Measurements from ENCODE around the gene KIF26A.

The KIF26A gene

GRCh38 chr14:104220215-104221070, 82.1 kb downstream of the KIF26A start:
- no peak for TF ChIP-seq CTCF (IDR thresholded peaks at IDR 0.05; ENCODE audit: extremely low read depth, missing control alignments)
- DNase-seq (ENCODE audit: low spot score): no peak

GRCh38 chr14:104221071-104221625, 82.8 kb downstream of the KIF26A start:
- no peak for DNase-seq (ENCODE audit: low spot score)
- no peak for TF ChIP-seq CTCF (IDR thresholded peaks at IDR 0.05; ENCODE audit: extremely low read depth, missing control alignments)

GRCh38 chr14:104221636-104222369, 83.4 kb downstream of the KIF26A start:
- no peak for DNase-seq (ENCODE audit: low spot score)
- no peak for TF ChIP-seq CTCF (IDR thresholded peaks at IDR 0.05; ENCODE audit: extremely low read depth, missing control alignments)

GRCh38 chr14:104222396-104223036, 84.1 kb downstream of the KIF26A start:
- DNase-seq (ENCODE audit: low spot score): no peak
- TF ChIP-seq CTCF (IDR thresholded peaks at IDR 0.05; ENCODE audit: extremely low read depth, missing control alignments): no peak

GRCh38 chr14:104223101-104224041, 85.0 kb downstream of the KIF26A start:
- DNase-seq (ENCODE audit: low spot score): no peak
- TF ChIP-seq CTCF (IDR thresholded peaks at IDR 0.05; ENCODE audit: extremely low read depth, missing control alignments): no peak

- no peak for TF ChIP-seq CTCF (IDR thresholded peaks at IDR 0.05; ENCODE audit: extremely low read depth, missing control alignments)
- no peak for DNase-seq (ENCODE audit: low spot score)
Measured at GRCh38 chr14:104224131-104224505, 85.7 kb downstream of the KIF26A start.
